Activated naive CD8-positive, alpha-beta T cell treated with anti-CD3 and anti-CD28 coated beads for 36 hours (primary cell): ENCODE results near the gene SCYGR3. TPM values are rescaled to one million over a fixed set of nuclear protein-coding genes. Genes with fewer than 3 reads are reported as not detected.

Source experiments
- DNase-seq: peaks from one replicate; pipeline ENCODE4 v3.0.0; 2021
- H3K27ac Mint-ChIP-seq: one replicate; pipeline ENCODE4 v1.8.0; 2022; ENCODE audit warnings: mild to moderate bottlenecking, moderate library complexity, mixed read lengths
- H3K27me3 Mint-ChIP-seq: one replicate; pipeline ENCODE4 v1.8.0; 2022; ENCODE audit warnings: mild to moderate bottlenecking, mixed read lengths
- H3K36me3 Mint-ChIP-seq: one replicate; pipeline ENCODE4 v1.8.0; 2021; ENCODE audit warnings: mild to moderate bottlenecking, mixed read lengths
- H3K4me1 Mint-ChIP-seq: one replicate; pipeline ENCODE4 v1.8.0; 2021; ENCODE audit warnings: mixed read lengths
- H3K4me3 Mint-ChIP-seq: one replicate; pipeline ENCODE4 v1.8.0; 2022; ENCODE audit warnings: mild to moderate bottlenecking, moderate library complexity, mixed read lengths
- H3K9me3 Mint-ChIP-seq: one replicate; pipeline ENCODE4 v1.8.0; 2022; ENCODE audit warnings: mixed read lengths
- total RNA-seq, 2 experiments: library from RNA; stranded (reverse); gene quantifications; one replicate each; pipeline ENCODE4 v1.2.3, GENCODE V29; 2021

The SCYGR3 gene
- not detected for total RNA-seq

- no peak within 1 kb of the TSS for H3K4me3 Mint-ChIP-seq
- H3K9me3 Mint-ChIP-seq, result no peaks in the 10 kb centered on the region
- H3K27me3 Mint-ChIP-seq, result peaks cover 33% of the 10 kb centered on the region
- no peaks in the 10 kb centered on the region for H3K4me1 Mint-ChIP-seq
- H3K36me3 Mint-ChIP-seq, result no peaks in the 10 kb centered on the region
- DNase-seq, result no peak
- H3K27ac Mint-ChIP-seq, result no peak within 1 kb of the TSS
These were observed at the start of gene SCYGR3 for GRCh38 chr2:227614740-227615139. TSS of gene SCYGR3 (minus strand) at chr2:227614840. CDS start at chr2:227614840, 0 bp downstream.

GRCh38 chr2:227661827-227662226 is 47.2 kb upstream of the SCYGR3 start:
- no peak for DNase-seq
- Mint-ChIP-seq H3K9me3 (no peaks in the 10 kb centered on the region), H3K27me3 (peaks cover 5% of the 10 kb centered on the region), H3K27ac (no peak overlapping the region), H3K4me1 (no peaks in the 10 kb centered on the region), H3K4me3 (no peak overlapping the region), H3K36me3 (no peaks in the 10 kb centered on the region)

GRCh38 chr2:227661025-227661649 is 46.5 kb upstream of the SCYGR3 start:
- DNase-seq, result no peak
- Mint-ChIP-seq H3K4me3 (no peak overlapping the region), H3K9me3 (no peaks in the 10 kb centered on the region), H3K4me1 (no peaks in the 10 kb centered on the region), H3K36me3 (no peaks in the 10 kb centered on the region), H3K27me3 (peaks cover 5% of the 10 kb centered on the region), H3K27ac (no peak overlapping the region)

GRCh38 chr2:227657199-227657845 is 42.7 kb upstream of the SCYGR3 start:
- Mint-ChIP-seq H3K27ac (no peak overlapping the region), H3K36me3 (no peaks in the 10 kb centered on the region), H3K4me1 (peaks cover 3% of the 10 kb centered on the region), H3K27me3 (peaks cover 5% of the 10 kb centered on the region), H3K4me3 (no peak overlapping the region), H3K9me3 (no peaks in the 10 kb centered on the region)
- DNase-seq, result no peak

GRCh38 chr2:227655454-227655853 is 40.8 kb upstream of the SCYGR3 start:
- H3K27ac Mint-ChIP-seq, result no peak overlapping the region
- peaks cover 3% of the 10 kb centered on the region for H3K4me1 Mint-ChIP-seq
- no peak for DNase-seq
- H3K36me3 Mint-ChIP-seq, result no peaks in the 10 kb centered on the region
- H3K27me3 Mint-ChIP-seq, result peaks cover 5% of the 10 kb centered on the region
- H3K9me3 Mint-ChIP-seq, result no peaks in the 10 kb centered on the region
- H3K4me3 Mint-ChIP-seq, result no peak overlapping the region

- H3K9me3 Mint-ChIP-seq, result no peaks in the 10 kb centered on the region
- peaks cover 5% of the 10 kb centered on the region for H3K27me3 Mint-ChIP-seq
- no peaks in the 10 kb centered on the region for H3K36me3 Mint-ChIP-seq
These were observed 39.8 kb upstream of the SCYGR3 start for GRCh38 chr2:227654426-227654825.

GRCh38 chr2:227653419-227653818 is 38.8 kb upstream of the SCYGR3 start:
- Mint-ChIP-seq H3K27ac (no peak overlapping the region), H3K27me3 (peaks cover 10% of the 10 kb centered on the region), H3K4me3 (no peak overlapping the region), H3K4me1 (peaks cover 3% of the 10 kb centered on the region), H3K36me3 (no peaks in the 10 kb centered on the region), H3K9me3 (no peaks in the 10 kb centered on the region)
- no peak for DNase-seq

More at GRCh38 chr2:227654426-227654825, 39.8 kb upstream of the SCYGR3 start:
- no peak overlapping the region for H3K27ac Mint-ChIP-seq
- peaks cover 3% of the 10 kb centered on the region for H3K4me1 Mint-ChIP-seq
- no peak for DNase-seq
- no peak overlapping the region for H3K4me3 Mint-ChIP-seq

- H3K36me3 Mint-ChIP-seq, result no peaks in the 10 kb centered on the region
- no peak for DNase-seq
These were observed 29.4 kb upstream of the SCYGR3 start for GRCh38 chr2:227643990-227644551.

GRCh38 chr2:227642656-227643055 is 28.0 kb upstream of the SCYGR3 start:
- Mint-ChIP-seq H3K27me3 (no peaks in the 10 kb centered on the region), H3K4me3 (no peak overlapping the region), H3K27ac (no peak overlapping the region), H3K4me1 (no peaks in the 10 kb centered on the region), H3K36me3 (no peaks in the 10 kb centered on the region), H3K9me3 (no peaks in the 10 kb centered on the region)
- no peak for DNase-seq

More at GRCh38 chr2:227643990-227644551, 29.4 kb upstream of the SCYGR3 start:
- H3K9me3 Mint-ChIP-seq, result no peaks in the 10 kb centered on the region
- H3K27ac Mint-ChIP-seq, result no peak overlapping the region
- H3K4me1 Mint-ChIP-seq, result no peaks in the 10 kb centered on the region
- peaks cover 2% of the 10 kb centered on the region for H3K27me3 Mint-ChIP-seq
- H3K4me3 Mint-ChIP-seq, result no peak overlapping the region

GRCh38 chr2:227634201-227634600 is 19.6 kb upstream of the SCYGR3 start:
- H3K4me3 Mint-ChIP-seq, result no peak overlapping the region
- H3K36me3 Mint-ChIP-seq, result no peaks in the 10 kb centered on the region
- H3K27ac Mint-ChIP-seq, result no peak overlapping the region
- no peak for DNase-seq
- H3K9me3 Mint-ChIP-seq, result no peaks in the 10 kb centered on the region
- H3K4me1 Mint-ChIP-seq, result no peaks in the 10 kb centered on the region
- H3K27me3 Mint-ChIP-seq, result peaks cover 21% of the 10 kb centered on the region

GRCh38 chr2:227632827-227633226 is 18.2 kb upstream of the SCYGR3 start:
- Mint-ChIP-seq H3K4me3 (no peak overlapping the region), H3K27ac (no peak overlapping the region), H3K36me3 (no peaks in the 10 kb centered on the region), H3K9me3 (no peaks in the 10 kb centered on the region), H3K4me1 (peaks cover under 1% of the 10 kb centered on the region), H3K27me3 (peaks cover 24% of the 10 kb centered on the region)
- DNase-seq, result no peak

GRCh38 chr2:227630322-227630721 is 15.7 kb upstream of the SCYGR3 start:
- H3K27ac Mint-ChIP-seq, result no peak overlapping the region
- H3K27me3 Mint-ChIP-seq, result peaks cover 24% of the 10 kb centered on the region
- H3K4me1 Mint-ChIP-seq, result peaks cover 2% of the 10 kb centered on the region
- no peaks in the 10 kb centered on the region for H3K9me3 Mint-ChIP-seq
- H3K4me3 Mint-ChIP-seq, result no peak overlapping the region
- no peaks in the 10 kb centered on the region for H3K36me3 Mint-ChIP-seq
- DNase-seq, result no peak

GRCh38 chr2:227629435-227629834 is 14.8 kb upstream of the SCYGR3 start:
- no peak overlapping the region for H3K27ac Mint-ChIP-seq
- H3K27me3 Mint-ChIP-seq, result peaks cover 24% of the 10 kb centered on the region
- no peak for DNase-seq
- no peaks in the 10 kb centered on the region for H3K9me3 Mint-ChIP-seq
- no peaks in the 10 kb centered on the region for H3K36me3 Mint-ChIP-seq
- H3K4me1 Mint-ChIP-seq, result peaks cover 2% of the 10 kb centered on the region
- no peak overlapping the region for H3K4me3 Mint-ChIP-seq

GRCh38 chr2:227627769-227628168 is 13.1 kb upstream of the SCYGR3 start:
- H3K4me1 Mint-ChIP-seq, result peaks cover 2% of the 10 kb centered on the region
- no peak for DNase-seq

GRCh38 chr2:227626580-227627151 is 12.0 kb upstream of the SCYGR3 start:
- no peaks in the 10 kb centered on the region for H3K9me3 Mint-ChIP-seq
- peaks cover 2% of the 10 kb centered on the region for H3K4me1 Mint-ChIP-seq
- H3K27ac Mint-ChIP-seq, result no peak overlapping the region
- H3K4me3 Mint-ChIP-seq, result no peak overlapping the region
- H3K36me3 Mint-ChIP-seq, result no peaks in the 10 kb centered on the region
- peaks cover 23% of the 10 kb centered on the region for H3K27me3 Mint-ChIP-seq
- DNase-seq, result no peak

More at GRCh38 chr2:227627769-227628168, 13.1 kb upstream of the SCYGR3 start:
- no peak overlapping the region for H3K4me3 Mint-ChIP-seq
- H3K27ac Mint-ChIP-seq, result no peak overlapping the region
- no peaks in the 10 kb centered on the region for H3K9me3 Mint-ChIP-seq
- no peaks in the 10 kb centered on the region for H3K36me3 Mint-ChIP-seq
- peaks cover 24% of the 10 kb centered on the region for H3K27me3 Mint-ChIP-seq
